Immature natural killer cell (primary cell): ENCODE results near the gene ALK. TPM values are rescaled to one million over a fixed set of nuclear protein-coding genes. Genes with fewer than 3 reads are reported as not detected.

Source experiments
- DNase-seq, 3 donors: peaks; one replicate each; pipeline ENCODE4 v3.0.0; 2022; ENCODE audit warnings: mixed read lengths in 1 of 3
- H3K27ac Mint-ChIP-seq, 6 donors: one replicate each; pipeline ENCODE4 v1.8.0; 2020; ENCODE audit warnings: mixed read lengths in 6 of 6, mild to moderate bottlenecking in 5 of 6, inconsistent platforms in 4 of 6, moderate library complexity in 3 of 6
- H3K27me3 Mint-ChIP-seq, 3 donors: one replicate each; pipeline ENCODE4 v1.8.0; 2020 to 2021; ENCODE audit warnings: low read depth in 3 of 3, mild to moderate bottlenecking in 3 of 3, mixed read lengths in 3 of 3, moderate library complexity in 3 of 3, inconsistent platforms in 1 of 3
- H3K36me3 Mint-ChIP-seq, 3 donors: one replicate each; pipeline ENCODE4 v1.8.0; 2020; ENCODE audit warnings: mixed read lengths in 3 of 3, inconsistent platforms in 2 of 3, mild to moderate bottlenecking in 2 of 3
- H3K4me1 Mint-ChIP-seq, 2 donors: one replicate each; pipeline ENCODE4 v1.8.0; 2020; ENCODE audit warnings: inconsistent platforms in 2 of 2, mild to moderate bottlenecking in 2 of 2, mixed read lengths in 2 of 2, moderate library complexity in 1 of 2
- H3K4me3 Mint-ChIP-seq, 5 donors: one replicate each; pipeline ENCODE4 v1.8.0; 2020; ENCODE audit warnings: mild to moderate bottlenecking in 5 of 5, mixed read lengths in 5 of 5, inconsistent platforms in 3 of 5, moderate library complexity in 3 of 5
- H3K9me3 Mint-ChIP-seq, 6 donors: one replicate each; pipeline ENCODE4 v1.8.0; 2020; ENCODE audit warnings: mild to moderate bottlenecking in 6 of 6, mixed read lengths in 6 of 6, inconsistent platforms in 4 of 6, moderate library complexity in 3 of 6
- polyA plus RNA-seq, 3 donors: library from polyadenylated mRNA; unstranded; fragments of 300-500 nt; fragmentation: Illumina TruSeq; gene quantifications; one replicate each; pipeline ENCODE4 v1.2.3, GENCODE V29; 2021

ALK gene
- polyA plus RNA-seq, 3 donors from 2014 or later, result not detected

GRCh38 chr2:29281086-29281915 is 640.1 kb downstream of the ALK start:
- H3K9me3 Mint-ChIP-seq, result no peaks in the 10 kb centered on the region
- no peak for DNase-seq
- H3K4me3 Mint-ChIP-seq, result no peak overlapping the region
- no peaks in the 10 kb centered on the region for H3K4me1 Mint-ChIP-seq
- no peak overlapping the region for H3K27ac Mint-ChIP-seq
- H3K36me3 Mint-ChIP-seq, result no peaks in the 10 kb centered on the region
- peaks cover 2 to 11% (median 5%) of the 10 kb centered on the region in 3 donors for H3K27me3 Mint-ChIP-seq

DNA sequence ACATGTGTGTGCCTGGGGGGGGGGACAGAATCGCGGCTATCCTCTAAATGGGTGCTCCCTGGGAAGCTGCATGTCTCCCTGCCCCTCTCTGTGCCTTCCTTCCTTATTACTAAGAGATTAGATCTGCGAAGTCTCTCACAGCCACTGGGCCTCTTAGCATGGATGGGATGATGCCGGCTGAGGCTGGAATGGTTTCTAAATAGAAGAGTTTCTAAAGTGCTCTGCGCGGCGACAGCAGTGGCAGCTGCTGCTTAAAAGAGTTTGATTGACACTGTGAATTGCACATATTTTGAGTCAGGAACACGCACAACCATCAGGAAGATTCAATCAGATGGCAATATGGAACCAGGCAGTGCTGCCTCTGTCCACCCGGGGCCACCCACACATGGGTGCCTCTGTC is 642.4 kb downstream of the ALK start:
- Mint-ChIP-seq H3K27ac (no peak overlapping the region), H3K4me1 (no peaks in the 10 kb centered on the region), H3K27me3 (peaks cover 4 to 10% (median 8%) of the 10 kb centered on the region in 3 donors), H3K9me3 (no peaks in the 10 kb centered on the region), H3K4me3 (no peak overlapping the region), H3K36me3 (no peaks in the 10 kb centered on the region)
- no peak for DNase-seq

DNA sequence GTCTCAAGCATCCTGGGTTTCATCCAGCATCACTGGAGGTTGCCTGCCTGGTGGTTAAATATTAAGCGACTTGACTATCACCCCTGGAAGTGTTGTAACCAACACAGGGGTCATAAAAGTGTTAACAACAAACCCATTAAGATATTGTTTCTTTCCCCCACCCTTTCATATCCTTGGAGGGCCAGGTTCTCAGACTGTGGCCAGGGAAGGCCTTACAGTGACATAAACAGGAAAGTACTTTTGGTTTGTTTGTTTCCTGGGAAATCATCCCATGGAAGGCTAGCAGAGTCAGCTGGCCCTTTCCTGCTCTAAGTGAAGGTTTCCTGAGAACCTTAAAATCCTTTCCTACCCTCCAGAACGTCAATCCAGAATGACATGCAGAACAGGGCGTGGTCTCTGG is 645.2 kb downstream of the ALK start:
- DNase-seq, result no peak
- H3K9me3 Mint-ChIP-seq, result no peaks in the 10 kb centered on the region
- H3K27ac Mint-ChIP-seq, result no peak overlapping the region
- no peak overlapping the region for H3K4me3 Mint-ChIP-seq
- no peaks in the 10 kb centered on the region for H3K36me3 Mint-ChIP-seq
- peaks cover 4 to 10% (median 6%) of the 10 kb centered on the region in 3 donors for H3K27me3 Mint-ChIP-seq
- no peaks in the 10 kb centered on the region for H3K4me1 Mint-ChIP-seq

- Mint-ChIP-seq H3K27ac (no peak overlapping the region), H3K27me3 (peaks cover 2 to 10% (median 6%) of the 10 kb centered on the region in 3 donors), H3K4me3 (no peak overlapping the region), H3K4me1 (no peaks in the 10 kb centered on the region), H3K9me3 (no peaks in the 10 kb centered on the region), H3K36me3 (no peaks in the 10 kb centered on the region)
- DNase-seq, result no peak
Measured at GRCh38 chr2:29275186-29275585, 646.2 kb downstream of the ALK start.

GRCh38 chr2:29273685-29274611 is 647.4 kb downstream of the ALK start:
- no peaks in the 10 kb centered on the region for H3K36me3 Mint-ChIP-seq
- no peak overlapping the region for H3K27ac Mint-ChIP-seq
- H3K27me3 Mint-ChIP-seq, result peaks cover 2 to 12% (median 6%) of the 10 kb centered on the region in 3 donors
- DNase-seq, result no peak
- no peaks in the 10 kb centered on the region for H3K9me3 Mint-ChIP-seq
- no peak overlapping the region for H3K4me3 Mint-ChIP-seq
- no peaks in the 10 kb centered on the region for H3K4me1 Mint-ChIP-seq

DNA sequence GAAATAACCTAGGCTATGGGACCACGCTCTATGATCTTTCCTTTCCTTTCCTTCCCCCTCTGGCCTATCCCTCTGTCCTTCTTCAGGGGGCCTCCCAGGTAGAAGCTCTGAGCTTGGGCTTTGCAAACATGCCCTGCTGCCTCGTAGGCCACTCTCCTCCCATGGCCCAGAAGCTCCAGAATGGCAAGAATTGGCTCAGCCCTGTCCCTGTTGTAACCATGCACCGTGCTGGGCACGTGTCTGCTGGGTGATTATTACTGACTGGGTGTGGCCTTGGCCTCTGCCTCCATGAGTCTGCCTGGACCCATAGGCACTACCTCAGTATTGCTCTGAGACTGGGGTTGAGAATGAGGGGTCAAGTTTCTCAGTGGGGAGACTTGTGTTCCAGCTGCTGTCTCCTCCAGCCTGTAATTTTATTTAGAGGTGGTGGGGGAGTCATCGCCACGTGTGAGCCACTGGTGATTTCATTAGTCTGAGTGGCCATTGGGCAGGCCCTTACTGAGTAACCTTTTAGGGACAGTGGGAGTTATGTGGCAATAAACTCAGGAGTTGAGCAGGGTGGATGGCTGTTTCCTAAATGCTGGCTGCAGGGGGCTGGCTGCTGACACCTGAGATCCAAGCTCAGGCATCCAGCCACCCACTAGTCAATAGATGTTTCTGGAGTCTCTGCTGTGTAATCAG is 648.2 kb downstream of the ALK start:
- Mint-ChIP-seq H3K36me3 (no peaks in the 10 kb centered on the region), H3K4me1 (no peaks in the 10 kb centered on the region), H3K27ac (no peak overlapping the region), H3K27me3 (peaks cover 2 to 14% (median 6%) of the 10 kb centered on the region in 3 donors), H3K4me3 (no peak overlapping the region), H3K9me3 (no peaks in the 10 kb centered on the region)
- no peak for DNase-seq

DNA sequence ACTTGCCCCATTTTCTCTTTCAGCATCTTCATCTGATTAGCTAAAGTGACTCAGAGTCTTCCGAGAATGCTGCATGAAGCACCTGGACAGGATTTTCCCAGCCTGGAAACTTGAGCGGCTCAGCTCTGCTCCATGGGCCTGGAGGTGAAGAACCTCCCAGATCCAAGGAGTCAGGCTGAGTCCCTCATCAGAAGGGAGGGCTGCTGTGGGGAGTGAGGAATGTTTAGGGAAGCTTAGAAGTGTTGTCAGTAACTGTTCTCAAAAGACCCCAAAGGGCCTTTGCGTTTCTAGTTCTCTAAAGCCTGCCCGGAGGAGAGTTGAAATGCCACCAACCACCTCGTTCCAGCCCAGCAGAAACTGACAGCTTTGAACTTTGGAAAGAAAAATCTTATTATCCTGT is 649.1 kb downstream of the ALK start:
- H3K27me3 Mint-ChIP-seq, result peaks cover 2 to 16% (median 6%) of the 10 kb centered on the region in 3 donors
- no peak overlapping the region for H3K27ac Mint-ChIP-seq
- H3K9me3 Mint-ChIP-seq, result no peaks in the 10 kb centered on the region
- no peak overlapping the region for H3K4me3 Mint-ChIP-seq
- no peaks in the 10 kb centered on the region for H3K4me1 Mint-ChIP-seq
- DNase-seq, result no peak
- H3K36me3 Mint-ChIP-seq, result no peaks in the 10 kb centered on the region

DNA sequence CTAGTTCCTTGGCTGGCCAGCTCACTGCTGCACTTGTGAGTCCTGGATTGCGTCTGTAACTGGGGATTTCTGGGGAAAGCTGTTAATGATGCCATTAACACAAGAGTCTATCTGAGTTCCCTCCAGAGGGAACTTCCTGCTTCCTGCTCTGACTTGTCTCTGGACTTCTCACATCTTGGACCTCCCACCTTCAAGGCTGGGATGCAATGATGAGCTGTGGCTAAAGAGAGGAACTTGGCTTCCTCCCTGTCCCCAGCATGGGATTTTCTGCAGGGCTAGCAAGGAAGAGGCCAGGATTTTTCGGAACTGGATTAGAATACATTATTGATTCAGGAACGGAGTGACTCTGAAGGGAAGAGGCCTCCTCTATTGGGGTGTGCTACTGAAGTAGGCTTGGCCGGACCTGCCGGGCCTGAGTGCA is 650.7 kb downstream of the ALK start:
- no peak overlapping the region for H3K4me3 Mint-ChIP-seq
- DNase-seq, result no peak
- H3K36me3 Mint-ChIP-seq, result no peaks in the 10 kb centered on the region
- H3K9me3 Mint-ChIP-seq, result no peaks in the 10 kb centered on the region
- H3K4me1 Mint-ChIP-seq, result no peaks in the 10 kb centered on the region
- no peak overlapping the region for H3K27ac Mint-ChIP-seq
- H3K27me3 Mint-ChIP-seq, result peaks cover 2 to 15% (median 6%) of the 10 kb centered on the region in 3 donors

GRCh38 chr2:29269765-29270109 is 651.6 kb downstream of the ALK start:
- no peaks in the 10 kb centered on the region for H3K36me3 Mint-ChIP-seq
- no peak for DNase-seq
- no peak overlapping the region for H3K4me3 Mint-ChIP-seq
- no peaks in the 10 kb centered on the region for H3K4me1 Mint-ChIP-seq
- H3K27ac Mint-ChIP-seq, result no peak overlapping the region
- peaks cover 0 to 15% (median 2%) of the 10 kb centered on the region in 3 donors for H3K27me3 Mint-ChIP-seq
- H3K9me3 Mint-ChIP-seq, result no peaks in the 10 kb centered on the region

- no peaks in the 10 kb centered on the region for H3K36me3 Mint-ChIP-seq
- no peaks in the 10 kb centered on the region for H3K4me1 Mint-ChIP-seq
- no peak for DNase-seq
Measured at GRCh38 chr2:29269095-29269764, 652.2 kb downstream of the ALK start.

GRCh38 chr2:29267720-29268119 is 653.7 kb downstream of the ALK start:
- Mint-ChIP-seq H3K27ac (no peak overlapping the region), H3K27me3 (peaks cover under 1 to 16% (median 5%) of the 10 kb centered on the region in 3 donors), H3K9me3 (no peaks in the 10 kb centered on the region), H3K36me3 (no peaks in the 10 kb centered on the region), H3K4me1 (no peaks in the 10 kb centered on the region), H3K4me3 (no peak overlapping the region)
- no peak for DNase-seq

More at GRCh38 chr2:29269095-29269764, 652.2 kb downstream of the ALK start:
- Mint-ChIP-seq H3K27me3 (peaks cover 0 to 14% (median 2%) of the 10 kb centered on the region in 3 donors), H3K4me3 (no peak overlapping the region), H3K9me3 (no peaks in the 10 kb centered on the region), H3K27ac (no peak overlapping the region)

- H3K4me3 Mint-ChIP-seq, result no peak overlapping the region
- no peaks in the 10 kb centered on the region for H3K36me3 Mint-ChIP-seq
- no peak for DNase-seq
- H3K27me3 Mint-ChIP-seq, result peaks cover 6 to 15% (median 10%) of the 10 kb centered on the region in 3 donors
- H3K27ac Mint-ChIP-seq, result no peak overlapping the region
- H3K4me1 Mint-ChIP-seq, result no peaks in the 10 kb centered on the region
- no peaks in the 10 kb centered on the region for H3K9me3 Mint-ChIP-seq
Measured at GRCh38 chr2:29263886-29264285, 657.5 kb downstream of the ALK start.

DNA sequence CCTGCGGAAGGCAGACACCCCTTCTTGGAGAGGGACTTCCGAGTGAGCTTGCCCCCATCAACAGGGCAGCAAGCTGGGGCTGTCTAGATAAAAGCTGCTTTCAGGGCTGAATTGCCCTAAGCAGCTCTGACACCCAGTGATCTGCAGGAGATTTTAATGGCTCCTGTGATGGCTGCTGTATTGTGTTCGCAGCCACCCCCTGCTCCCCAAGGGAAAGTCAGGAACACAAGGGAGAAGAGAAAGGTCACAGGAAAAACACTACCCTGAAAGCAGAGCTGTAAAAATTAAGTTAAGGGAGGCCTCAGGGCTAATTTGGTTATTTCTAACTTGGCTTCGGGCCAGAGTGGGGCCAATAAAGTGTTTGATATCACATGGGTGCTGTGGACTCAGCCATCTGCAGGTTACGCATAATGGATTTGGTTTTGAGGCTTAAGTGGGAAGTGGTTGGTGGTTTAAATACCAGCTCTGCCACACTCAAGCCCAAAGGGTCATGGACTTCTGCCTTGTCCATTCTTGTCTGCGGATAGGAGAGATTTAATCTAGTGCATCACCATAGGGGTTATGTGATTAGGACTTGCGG is 658.6 kb downstream of the ALK start:
- Mint-ChIP-seq H3K9me3 (no peaks in the 10 kb centered on the region), H3K4me3 (no peak overlapping the region), H3K4me1 (no peaks in the 10 kb centered on the region), H3K27ac (no peak overlapping the region), H3K36me3 (no peaks in the 10 kb centered on the region), H3K27me3 (peaks cover 6 to 14% (median 10%) of the 10 kb centered on the region in 3 donors)
- no peak for DNase-seq
